Ovary (tissue), 3 donors: Measurements from ENCODE around the gene RNF214.

Experiments used
- EP300 ChIP-seq: sonication (generic); formaldehyde crosslinking; IDR thresholded peaks from one replicate; pipeline ENCODE4 v1.6.1; 2017; ENCODE audit warnings: antibody characterized with exemption
- POLR2A ChIP-seq: fragments of 450-650 bp; IDR thresholded peaks from one replicate; pipeline ENCODE4 v1.6.1; 2017; ENCODE audit warnings: antibody characterized with exemption, mild to moderate bottlenecking, moderate library complexity
- TF ChIP-seq, protein P1 (sequence below), 3 donors: fragments of 450-650 bp in 2 of 3; fragments of 200-600 bp in 1 of 3; IDR thresholded peaks; one replicate each; pipeline versions ENCODE4 v1.5.1 to v1.8.0; 2016 to 2022; ENCODE audit warnings: antibody characterized with exemption in 3 of 3, mild to moderate bottlenecking in 1 of 3
- donor health status: DM: no; HTN: no; CAD: no.

DNA sequence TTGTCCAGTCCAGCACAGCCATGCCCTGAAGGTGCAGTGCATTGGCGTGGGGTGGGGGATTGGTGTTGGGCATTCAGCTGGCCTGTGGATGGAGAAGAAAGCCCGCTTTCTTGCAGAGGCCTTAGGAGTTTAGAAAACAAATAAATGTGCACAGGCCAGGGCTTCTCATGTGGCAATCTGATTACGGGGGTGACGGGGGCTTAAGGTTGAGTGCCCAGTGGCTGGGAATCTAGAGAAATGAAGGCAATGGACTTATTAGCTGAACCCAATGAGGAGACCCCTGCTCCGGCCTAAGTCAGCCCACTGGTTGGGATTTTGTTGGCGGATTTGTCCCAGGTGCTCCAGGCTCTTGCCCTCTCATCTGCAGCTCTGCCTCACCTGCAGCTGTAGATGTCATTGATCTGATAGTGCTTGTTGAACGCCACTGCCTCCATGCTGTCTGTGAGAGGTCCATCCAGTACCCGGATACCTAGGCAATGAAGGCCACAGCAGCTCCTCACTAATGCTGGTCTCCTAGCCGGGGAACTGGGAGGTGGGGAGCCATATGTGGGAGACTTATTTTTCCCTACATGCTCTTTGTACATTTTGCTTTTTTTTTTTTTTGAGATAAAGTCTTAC lies 6.8 kb upstream of the RNF214 start:
- TF ChIP-seq, protein P1, sequence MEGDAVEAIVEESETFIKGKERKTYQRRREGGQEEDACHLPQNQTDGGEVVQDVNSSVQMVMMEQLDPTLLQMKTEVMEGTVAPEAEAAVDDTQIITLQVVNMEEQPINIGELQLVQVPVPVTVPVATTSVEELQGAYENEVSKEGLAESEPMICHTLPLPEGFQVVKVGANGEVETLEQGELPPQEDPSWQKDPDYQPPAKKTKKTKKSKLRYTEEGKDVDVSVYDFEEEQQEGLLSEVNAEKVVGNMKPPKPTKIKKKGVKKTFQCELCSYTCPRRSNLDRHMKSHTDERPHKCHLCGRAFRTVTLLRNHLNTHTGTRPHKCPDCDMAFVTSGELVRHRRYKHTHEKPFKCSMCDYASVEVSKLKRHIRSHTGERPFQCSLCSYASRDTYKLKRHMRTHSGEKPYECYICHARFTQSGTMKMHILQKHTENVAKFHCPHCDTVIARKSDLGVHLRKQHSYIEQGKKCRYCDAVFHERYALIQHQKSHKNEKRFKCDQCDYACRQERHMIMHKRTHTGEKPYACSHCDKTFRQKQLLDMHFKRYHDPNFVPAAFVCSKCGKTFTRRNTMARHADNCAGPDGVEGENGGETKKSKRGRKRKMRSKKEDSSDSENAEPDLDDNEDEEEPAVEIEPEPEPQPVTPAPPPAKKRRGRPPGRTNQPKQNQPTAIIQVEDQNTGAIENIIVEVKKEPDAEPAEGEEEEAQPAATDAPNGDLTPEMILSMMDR (IDR thresholded peaks at IDR 0.05), result no peak
- TF ChIP-seq EP300 (no peak), POLR2A (no peak)
